DLD1 (cell line): Measurements from ENCODE around the gene PFKFB3.

Experiments
- in situ Hi-C: cut with HindIII; loops from 2 replicates; pipeline ENCODE4 v1.10.0; 2017; ENCODE audit warnings: low sequenced_read_pairs

PFKFB3 gene

DNA sequence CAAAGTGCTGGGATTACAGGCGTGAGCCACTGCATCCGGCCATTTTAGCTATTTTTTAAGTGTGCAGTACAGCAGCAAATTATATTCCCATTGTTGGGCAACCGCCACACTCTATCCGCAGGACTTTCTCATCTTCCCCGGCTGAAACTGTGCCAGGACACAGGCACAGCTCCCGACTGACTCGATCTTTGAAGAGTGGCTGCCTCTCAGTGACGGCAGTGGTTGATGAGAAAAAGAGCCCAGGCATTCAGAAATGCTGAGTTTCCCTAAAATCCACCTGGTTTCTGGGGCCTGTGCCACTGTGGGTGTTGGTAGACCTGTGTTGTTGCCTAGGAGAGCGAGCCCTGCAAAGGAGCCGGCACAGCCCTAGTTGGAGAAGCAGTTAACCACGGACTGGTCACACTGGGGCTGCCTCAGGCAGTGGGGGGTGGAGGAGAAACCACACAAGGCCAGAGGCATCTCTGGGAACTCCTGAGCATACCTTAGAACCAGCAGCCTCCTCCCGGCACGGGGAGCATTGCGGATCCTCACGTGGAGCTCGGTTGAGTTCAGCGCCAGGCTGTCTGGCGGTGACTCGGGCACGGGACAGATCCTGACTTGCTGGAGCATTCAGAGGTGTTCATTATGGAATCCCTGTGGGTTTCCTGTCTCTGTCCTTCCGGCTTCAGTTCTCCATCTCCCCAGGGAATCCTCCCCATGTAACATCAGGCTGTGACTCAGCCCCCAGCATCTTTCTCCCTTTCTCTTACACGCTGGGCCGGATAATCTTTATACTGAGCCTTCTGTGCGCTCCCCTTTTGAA, 16.2 kb downstream of the PFKFB3 start:
- in situ Hi-C loops: no loop called here

DNA sequence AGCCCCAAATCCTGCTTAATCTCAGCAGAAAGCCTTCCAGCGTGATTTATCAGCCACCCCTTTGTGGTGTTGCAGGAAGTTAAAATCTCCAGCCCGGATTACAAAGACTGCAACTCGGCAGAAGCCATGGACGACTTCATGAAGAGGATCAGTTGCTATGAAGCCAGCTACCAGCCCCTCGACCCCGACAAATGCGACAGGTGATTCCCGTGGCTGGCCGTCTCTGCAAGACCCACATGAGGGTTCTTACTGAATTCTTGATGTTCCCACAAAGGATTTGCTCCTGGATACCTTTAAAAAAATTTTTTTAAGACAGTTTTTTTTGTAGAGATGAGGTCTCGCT, 16.7 kb downstream of the PFKFB3 start:
- in situ Hi-C loops: no loop called here

DNA sequence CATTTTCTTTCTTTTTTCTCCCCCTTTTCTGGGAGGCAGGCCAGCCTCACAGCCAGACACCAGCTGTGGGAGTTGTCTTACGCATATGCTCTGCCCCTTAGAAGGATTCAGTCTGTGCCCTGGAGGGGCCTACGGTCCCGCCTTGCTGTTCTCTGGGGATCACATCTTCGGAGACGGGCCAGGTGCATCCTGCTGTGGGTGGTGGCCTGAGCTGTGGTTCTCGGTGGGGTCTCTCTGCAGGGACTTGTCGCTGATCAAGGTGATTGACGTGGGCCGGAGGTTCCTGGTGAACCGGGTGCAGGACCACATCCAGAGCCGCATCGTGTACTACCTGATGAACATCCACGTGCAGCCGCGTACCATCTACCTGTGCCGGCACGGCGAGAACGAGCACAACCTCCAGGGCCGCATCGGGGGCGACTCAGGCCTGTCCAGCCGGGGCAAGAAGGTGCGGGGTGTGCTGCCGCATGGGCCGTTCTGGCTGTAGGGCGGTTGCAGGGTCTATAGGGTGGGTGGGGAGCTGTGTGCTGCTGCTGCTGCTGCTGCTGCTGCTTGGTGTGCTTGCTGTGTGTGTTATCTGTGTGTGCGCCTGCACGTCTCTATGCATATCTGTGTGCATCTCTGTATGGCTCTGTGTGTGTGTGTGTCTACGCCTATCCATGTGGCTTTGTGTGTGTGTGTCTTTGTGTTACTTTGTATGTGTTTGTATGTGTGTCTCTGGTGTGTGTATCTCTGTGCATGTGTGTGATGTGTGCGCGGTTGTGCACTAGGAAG, 17.9 kb downstream of the PFKFB3 start:
- in situ Hi-C loops: no loop called here

DNA sequence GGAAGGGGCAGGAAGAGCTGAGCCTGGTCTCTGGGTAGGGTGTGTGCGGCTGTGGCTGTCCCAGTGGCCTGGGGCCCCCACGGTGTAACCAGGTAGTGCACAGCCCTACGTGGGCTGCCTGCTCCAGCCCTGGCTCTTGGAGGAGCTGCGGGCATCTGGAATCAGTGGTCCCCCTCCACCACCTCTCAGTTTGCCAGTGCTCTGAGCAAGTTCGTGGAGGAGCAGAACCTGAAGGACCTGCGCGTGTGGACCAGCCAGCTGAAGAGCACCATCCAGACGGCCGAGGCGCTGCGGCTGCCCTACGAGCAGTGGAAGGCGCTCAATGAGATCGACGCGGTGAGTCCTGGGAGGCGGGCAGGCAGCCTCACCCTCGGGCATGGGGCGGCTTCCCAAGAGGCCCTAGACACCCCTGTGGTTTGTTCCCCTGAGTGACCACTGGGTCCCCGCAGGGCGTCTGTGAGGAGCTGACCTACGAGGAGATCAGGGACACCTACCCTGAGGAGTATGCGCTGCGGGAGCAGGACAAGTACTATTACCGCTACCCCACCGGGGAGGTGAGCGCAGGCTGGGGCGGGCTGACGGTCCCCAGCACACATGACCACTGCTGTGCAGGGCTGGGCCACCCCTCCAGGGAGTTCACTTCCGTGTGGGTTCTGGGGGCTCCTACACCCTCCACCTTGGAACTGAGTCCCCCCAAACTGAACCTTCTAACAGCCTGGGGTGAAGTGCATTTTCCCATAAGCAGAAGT, 18.6 kb downstream of the PFKFB3 start:
- in situ Hi-C loops: no loop called here

DNA sequence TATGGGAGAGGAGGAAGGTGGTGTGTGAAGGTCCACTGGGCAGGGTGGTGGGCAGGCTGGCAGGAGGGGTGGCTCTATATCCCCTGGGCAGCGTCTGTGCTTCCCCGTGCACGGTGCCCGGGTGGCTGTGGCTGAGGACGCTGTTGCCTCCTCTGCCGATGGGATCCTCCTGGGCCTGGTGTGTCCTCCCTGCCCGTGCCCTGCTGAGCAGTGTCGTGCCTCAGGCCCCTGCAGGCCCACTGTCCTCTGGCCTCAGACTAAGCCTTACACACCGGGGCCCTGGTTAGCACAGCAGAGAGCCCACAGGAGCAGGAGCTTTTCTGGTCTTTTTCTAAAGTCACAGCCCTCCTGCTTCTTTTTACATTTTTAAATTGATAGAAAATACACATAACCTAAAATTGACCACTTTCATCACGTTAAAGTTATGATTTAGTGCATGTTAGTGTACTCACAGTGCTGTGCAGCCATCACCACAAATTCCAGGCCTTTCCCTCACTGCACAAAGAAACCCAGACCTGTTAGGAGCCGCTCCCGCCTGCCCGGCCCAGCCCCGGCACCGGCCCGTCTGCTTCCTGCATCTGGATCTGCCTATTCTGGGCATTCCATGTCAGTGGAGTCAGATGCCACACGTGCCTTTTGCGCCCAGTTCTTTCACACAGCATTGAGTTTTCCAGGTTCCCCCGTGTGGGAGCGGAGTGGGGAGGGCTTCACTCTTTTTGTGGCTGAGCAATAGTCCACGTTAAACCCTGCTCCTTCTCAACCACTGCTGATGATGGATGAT, 19.4 kb downstream of the PFKFB3 start:
- in situ Hi-C loops: no loop called here

DNA sequence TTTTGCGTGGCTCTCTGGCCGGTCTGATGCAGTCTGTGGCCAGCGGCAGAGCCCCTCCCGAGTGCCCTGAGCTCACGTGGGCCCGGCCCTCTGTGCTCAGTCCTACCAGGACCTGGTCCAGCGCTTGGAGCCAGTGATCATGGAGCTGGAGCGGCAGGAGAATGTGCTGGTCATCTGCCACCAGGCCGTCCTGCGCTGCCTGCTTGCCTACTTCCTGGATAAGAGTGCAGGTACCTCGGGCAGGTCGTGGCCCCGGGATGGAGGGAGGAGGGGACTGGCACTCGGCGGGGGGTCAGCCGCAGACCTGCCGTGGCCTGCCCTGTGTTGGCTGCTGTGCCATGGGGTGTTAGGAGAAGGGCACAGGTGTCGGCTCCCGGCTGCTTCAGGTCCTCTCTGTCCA, 20.0 kb downstream of the PFKFB3 start:
- in situ Hi-C loops: no loop called here

DNA sequence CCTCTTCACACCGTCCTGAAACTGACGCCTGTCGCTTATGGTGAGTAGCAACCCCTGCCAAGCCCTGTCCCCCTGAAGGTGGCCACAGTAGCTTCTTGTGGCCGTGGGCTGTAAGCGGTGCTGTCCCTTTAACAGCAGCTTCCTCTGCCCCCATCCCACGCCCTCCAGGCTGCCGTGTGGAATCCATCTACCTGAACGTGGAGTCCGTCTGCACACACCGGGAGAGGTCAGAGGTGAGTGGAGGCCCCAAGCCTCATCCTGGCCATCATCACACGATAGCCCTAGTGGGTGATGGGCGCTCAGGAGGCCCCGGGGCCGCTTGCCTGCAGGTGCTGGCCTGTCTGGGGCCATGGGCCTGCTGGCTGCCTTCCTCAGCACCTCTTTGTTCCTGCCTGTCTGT, 21.2 kb downstream of the PFKFB3 start:
- in situ Hi-C loops: no loop called here

DNA sequence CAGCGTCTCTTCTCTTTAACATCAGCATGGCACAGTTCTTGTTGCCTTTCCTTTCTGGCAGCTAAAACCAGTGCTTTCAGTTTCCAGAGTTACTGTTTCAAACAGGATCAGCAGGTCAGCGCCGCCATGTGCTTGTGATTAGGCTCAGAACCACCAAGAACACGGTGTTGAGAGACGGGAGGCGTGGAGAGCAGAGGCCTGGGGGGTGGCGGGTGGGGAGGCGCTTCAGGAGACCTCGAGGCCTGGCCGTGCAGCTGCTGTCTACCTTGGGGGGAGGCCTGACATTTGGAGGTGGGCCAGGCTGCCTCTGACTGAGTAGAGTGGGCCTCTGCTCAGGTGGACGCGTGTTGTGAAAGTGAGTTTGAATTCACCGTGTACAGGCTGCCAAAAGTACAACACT, 22.0 kb downstream of the PFKFB3 start:
- in situ Hi-C loops: no loop called here

DNA sequence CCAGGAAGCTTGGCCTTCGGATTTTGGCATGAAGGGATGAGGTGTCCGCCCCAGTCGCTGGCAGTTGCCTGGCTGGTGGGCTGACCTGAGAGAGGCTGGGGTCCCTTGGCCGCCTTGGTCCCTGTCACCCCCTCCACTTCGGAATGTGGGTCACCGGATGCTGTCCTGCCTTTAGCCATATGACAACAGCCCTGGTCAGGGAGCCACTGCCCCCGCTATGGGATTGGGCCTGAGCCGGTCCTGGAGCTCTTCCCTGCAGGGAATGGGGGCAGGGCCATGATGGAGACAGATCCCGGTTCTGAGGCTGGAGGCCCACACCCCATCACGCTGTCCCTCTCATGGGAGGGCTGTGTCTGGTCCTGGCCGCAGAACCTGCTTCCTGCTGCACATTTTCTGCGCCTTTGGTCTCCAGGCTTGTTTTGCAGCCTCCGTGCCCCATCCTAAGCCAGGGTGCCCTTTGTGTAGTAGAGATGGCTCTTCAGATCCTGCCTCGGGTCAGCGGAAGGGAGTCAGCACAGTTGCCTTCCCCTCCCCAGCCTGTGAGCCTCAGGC, 22.6 kb downstream of the PFKFB3 start:
- in situ Hi-C loops: no loop called here

DNA sequence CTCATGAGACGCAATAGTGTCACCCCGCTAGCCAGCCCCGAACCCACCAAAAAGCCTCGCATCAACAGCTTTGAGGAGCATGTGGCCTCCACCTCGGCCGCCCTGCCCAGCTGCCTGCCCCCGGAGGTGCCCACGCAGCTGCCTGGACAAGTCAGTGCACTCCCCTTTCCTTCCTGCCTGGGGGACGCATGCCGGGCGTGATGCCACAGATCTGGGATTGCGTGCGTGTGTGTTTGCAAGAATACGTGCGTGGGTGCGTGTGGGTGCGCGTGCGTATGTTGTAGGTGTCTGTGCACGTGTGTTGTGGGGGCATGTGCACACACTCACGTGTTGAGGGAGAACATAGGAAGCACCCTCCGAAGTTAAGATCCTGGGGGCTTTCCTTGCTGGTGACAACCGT, 23.5 kb downstream of the PFKFB3 start:
- in situ Hi-C loops: no loop called here

DNA sequence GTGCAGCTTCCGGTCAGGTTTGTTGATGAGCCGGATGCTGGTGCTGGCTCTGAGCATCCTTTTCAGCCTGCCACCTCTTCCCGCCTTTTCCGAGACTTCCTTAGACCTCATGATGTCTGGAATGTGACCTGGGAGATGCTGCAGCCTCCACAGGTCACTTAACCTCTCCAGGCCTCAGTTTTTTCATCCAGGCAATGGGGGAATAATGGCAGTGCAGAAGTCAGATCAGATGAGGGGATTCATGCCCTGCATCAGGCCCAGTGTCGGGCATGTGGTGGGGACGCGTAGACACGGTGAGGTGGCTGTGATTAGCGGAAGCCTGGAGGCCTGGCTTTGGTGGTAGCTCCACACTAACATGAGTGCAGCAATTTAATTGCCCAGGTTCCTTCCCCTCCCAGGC, 24.6 kb downstream of the PFKFB3 start:
- in situ Hi-C loops: no loop called here

DNA sequence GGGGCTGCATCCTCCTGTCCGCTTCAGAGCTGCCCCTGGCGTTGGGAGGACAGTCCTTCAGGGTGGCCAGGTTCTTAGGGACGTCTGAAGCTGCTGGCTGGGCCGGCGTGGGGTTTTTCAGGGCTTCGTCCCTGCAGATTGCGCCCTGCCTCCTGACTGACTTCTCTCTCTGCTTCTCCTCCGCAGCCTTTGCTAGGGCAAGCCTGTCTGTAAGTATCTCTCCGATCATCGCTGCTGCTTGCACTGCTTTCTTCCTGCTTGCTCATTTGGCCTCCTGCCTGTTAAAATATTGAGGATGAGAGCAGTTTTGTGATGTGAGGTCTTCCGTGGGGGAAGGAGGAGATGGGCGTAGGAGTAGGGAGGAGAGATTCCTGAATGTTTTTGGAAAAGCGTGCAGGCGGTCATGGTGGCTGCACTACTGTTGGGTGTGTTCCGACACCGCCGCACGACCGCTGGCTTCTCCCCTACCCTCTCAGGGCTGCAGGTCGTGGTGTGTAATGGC, 25.3 kb downstream of the PFKFB3 start:
- in situ Hi-C loops: no loop called here

DNA sequence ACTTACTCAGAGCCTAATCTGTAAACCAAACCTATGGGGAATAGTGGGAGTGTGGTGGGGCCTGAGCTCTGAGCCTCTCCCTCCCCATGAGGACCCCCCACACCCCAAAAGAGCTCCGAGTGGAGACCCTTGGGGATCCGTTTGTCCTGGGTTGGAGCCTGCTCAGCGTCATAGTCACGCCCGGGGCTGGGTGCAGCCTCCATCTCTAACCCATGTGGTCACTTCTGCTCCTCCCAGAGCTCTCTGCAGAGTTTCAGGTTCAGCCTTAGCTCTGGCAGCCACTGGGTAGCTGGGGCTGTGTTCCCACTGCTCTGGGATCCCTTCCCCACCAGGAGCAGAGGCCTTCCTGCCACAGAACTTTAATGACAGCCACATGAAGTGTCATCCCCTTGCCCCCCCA, 25.9 kb downstream of the PFKFB3 start:
- in situ Hi-C loops: no loop called here

DNA sequence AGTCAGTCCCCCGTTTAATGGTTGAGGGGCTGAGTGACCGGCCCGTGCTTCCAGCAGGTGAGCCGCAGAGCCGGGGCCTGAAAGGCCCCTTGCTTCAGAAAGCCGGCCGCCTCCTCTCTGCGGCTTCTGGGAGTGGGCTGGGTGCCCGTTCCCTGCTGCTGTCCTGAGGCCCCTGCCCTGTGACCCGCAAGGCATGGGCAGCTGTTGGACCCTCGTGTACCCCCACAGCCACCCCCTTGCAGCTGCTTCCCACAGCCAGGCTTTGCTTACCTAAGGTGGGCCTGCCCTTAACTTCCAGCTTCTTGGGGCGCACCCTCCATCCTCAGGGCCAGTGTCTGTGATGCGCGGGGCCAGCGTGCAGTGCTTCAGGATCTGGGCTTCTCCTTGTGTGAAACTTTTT, 26.6 kb downstream of the PFKFB3 start:
- in situ Hi-C loops: no loop called here

DNA sequence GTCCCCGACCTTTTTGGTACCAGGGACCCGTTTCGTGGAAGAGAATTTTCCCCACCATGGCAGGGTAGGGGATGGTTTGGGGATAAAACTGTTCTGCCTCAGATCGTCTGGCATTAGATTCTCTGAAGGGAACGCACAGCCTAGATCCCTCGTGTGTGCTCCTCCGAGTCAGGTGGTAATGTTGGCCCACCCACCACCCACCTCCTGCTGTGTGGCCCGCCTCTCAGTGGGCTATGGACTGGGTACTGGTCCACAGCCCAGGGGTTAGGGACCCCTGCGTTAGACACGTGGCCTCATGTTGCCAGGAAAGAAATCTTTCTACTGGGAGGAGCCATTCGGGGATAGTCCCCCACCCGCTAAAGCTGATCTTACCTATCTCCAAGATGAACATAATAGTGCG, 27.0 kb downstream of the PFKFB3 start:
- in situ Hi-C loops: no loop called here

DNA sequence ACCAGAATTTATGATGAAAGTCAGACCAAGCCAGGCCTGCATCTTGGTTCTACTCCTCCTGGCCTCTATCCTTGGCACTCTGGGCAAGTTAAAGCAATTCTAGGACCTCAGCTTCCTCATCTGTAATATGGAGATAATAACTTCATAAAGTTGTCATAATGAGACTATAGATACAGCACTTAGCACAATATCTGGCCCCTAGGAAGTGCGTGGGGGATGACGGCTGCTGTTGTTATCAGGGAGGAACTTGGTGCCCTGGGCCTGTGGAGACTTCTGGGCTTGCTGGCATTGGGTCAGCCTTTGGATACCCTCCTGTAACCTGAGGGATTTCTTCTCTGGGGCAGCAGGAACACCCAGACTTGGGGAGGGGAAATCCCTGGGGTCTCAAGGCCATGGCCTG, 27.6 kb downstream of the PFKFB3 start:
- in situ Hi-C loops: no loop called here

DNA sequence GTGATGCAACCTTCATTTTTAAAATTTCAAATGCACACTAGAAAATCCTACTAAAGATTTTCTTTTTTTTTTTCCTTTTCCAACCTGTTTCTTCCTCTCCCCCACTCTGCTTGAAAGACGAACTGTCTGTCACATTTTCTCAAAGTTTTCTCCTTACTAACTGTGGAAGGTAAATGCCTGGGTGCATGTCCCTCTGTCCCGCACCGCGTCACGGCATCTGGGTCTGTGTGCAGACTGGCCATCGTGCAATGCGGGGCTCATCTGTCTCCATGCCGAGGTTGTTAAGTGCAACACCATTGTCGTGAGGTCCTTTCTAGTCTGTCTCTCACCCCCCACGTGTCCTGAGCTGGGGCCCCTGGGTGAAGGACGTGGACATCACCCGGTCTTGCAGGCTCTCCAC, 28.4 kb downstream of the PFKFB3 start:
- in situ Hi-C loops: no loop called here

DNA sequence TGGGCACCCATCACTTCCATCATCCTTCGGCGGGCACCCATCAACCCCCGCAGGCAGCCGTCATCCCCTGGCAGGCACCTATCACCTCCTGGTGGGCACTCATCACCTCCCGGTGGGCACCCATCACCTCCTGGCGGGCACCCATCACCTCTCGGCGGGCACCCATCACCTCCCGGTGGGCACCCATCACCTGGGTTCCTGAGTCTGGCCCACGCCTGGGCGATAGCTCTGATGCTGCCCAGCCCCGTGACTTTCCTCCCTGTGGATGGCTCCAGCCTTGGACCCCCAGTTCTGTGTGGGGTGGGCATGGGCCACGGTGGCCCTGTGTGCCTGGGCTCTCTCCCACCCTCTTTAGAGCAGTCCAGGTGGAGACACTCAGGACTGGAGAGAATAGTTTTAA, 29.0 kb downstream of the PFKFB3 start:
- in situ Hi-C loops: no loop called here

DNA sequence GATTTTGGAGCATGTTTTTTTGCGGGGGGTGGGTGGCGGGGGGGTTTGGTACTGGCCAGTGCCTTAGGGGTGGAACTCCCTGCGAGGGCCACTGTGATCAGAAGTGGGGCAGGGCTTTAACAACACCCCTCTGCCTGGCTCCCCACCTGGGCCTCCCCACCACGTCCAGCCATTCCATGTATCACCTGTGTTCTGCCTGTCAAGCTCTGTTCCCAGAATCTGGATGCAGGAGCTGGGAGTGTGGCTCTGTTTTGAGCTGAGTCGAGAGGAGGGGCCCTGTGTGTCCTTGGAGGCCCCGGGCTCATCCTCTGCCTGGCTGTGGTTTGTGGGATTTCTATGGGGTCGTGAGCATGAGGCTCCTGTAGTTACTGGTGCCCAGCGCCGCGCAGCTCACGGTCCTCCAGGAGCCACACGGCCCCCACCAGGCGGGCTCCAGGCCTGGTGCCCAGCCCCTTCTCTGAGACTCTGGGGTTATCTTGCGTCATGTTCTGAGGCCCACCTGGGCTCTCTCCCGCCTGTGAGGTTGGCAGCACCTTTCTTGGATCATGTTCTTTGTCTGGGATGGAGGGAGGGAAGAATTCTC, 29.6 kb downstream of the PFKFB3 start:
- in situ Hi-C loops: no loop called here
